ENCODE results near the gene ERCC5.

Gene ERCC5

DNA sequence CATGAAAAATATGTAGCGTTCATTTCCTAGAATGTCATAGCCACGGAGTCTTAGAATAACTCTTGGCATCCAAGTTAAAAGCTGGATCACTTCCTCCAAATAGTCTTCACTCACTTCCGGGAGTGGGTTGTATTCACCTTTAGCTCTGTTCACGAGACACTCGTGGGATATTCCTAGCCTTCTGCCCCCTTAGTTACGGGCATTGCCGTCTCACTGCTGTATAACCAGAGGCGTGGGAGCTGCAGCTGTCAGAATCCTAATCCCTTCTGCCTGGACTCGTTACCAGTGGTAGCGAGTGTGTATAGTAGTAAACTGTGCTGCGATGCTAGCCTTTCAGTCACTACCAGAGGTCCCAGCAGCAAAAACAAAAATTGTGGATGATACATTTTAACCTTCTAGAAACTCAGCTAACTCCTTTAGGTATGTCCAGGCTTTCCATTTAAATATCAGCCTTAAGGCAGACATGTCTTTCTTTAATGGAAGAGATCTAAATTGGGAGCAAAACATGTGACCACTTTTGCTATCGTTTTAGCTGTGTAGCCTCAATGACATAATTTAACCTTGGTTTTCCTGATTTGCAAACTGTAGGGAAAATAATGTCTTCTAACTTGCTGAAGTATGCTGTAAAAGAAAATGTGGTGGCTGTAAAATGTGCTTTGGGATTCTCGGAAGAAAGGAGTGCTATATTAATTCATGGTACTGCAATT lies 34.1 kb downstream of the ERCC5 start:
- no peak for DNase-seq (ENCODE audit: low read depth)
- H3K4me3 ChIP-seq (ENCODE audit: low read depth, low read length) = no peak overlapping the region
- TF ChIP-seq, protein P1, sequence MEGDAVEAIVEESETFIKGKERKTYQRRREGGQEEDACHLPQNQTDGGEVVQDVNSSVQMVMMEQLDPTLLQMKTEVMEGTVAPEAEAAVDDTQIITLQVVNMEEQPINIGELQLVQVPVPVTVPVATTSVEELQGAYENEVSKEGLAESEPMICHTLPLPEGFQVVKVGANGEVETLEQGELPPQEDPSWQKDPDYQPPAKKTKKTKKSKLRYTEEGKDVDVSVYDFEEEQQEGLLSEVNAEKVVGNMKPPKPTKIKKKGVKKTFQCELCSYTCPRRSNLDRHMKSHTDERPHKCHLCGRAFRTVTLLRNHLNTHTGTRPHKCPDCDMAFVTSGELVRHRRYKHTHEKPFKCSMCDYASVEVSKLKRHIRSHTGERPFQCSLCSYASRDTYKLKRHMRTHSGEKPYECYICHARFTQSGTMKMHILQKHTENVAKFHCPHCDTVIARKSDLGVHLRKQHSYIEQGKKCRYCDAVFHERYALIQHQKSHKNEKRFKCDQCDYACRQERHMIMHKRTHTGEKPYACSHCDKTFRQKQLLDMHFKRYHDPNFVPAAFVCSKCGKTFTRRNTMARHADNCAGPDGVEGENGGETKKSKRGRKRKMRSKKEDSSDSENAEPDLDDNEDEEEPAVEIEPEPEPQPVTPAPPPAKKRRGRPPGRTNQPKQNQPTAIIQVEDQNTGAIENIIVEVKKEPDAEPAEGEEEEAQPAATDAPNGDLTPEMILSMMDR (IDR thresholded peaks at IDR 0.05; ENCODE audit: insufficient read depth, low read depth, low read length, missing control alignments) = no peak

DNA sequence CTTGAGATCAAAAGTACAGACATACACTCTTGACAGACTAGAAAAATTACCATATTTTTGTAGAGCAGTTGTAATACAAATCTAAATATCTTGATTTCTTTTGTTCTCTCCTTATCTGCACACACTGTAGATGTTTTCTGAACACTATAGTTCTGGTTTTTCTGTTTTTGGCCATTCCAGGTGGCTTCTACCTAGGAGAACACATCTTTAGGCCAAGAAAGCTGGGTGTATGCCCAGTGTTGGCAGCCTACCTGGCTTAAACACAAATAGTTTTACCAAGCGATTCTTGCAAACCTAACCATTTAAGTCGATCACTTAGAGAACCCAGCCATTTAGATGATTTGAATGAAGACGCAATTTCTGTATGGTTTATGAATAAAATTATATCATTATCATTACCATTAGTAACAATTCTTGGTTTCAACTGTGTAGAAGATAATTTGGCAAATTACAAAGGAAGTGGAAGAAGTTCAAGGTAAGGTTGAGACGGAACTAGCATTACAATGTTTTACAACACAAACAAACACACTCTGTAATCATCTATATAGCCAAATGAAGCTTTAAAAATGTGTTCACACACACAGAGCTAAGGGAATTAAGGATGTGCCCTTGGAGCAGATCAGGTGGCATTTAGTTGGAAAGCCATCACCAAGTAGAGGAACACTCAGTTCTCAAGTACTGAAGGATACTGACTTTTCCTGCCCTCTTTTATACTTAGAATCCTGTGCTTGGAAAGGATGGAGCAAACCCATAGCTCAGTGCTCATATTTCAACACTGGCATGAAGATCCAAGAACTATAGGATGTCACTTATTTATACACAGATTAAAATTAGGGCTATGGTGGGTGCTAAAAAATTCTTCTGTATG lies 36.2 kb downstream of the ERCC5 start:
- DNase-seq (ENCODE audit: low read depth) = no peak
- TF ChIP-seq, protein P1 (IDR thresholded peaks at IDR 0.05; ENCODE audit: insufficient read depth, low read depth, low read length, missing control alignments) = no peak
- H3K4me3 ChIP-seq (ENCODE audit: low read depth, low read length) = no peak overlapping the region

DNA sequence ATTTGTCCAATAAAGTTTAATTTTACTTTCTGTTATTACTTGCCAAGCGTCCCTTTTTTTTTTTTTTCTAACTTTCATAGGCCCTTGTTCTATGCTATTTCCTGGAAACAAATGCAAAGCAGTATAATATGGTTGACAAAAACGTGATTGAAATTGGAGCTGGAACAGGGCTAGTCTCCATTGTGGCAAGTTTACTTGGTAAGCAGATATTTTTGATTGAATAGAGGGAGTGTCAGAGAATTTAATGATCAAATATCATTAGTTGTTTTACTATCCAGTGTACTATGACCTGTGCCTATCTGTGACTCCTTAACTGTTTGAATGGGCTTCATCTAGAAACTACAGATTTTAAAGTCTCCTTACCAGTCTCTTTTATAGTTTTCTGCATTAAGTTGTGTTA lies 46.7 kb downstream of the ERCC5 start:
- TF ChIP-seq, protein P1 (IDR thresholded peaks at IDR 0.05; ENCODE audit: insufficient read depth, low read depth, low read length, missing control alignments) = no peak
- H3K4me3 ChIP-seq (ENCODE audit: low read depth, low read length) = no peak overlapping the region
- DNase-seq (ENCODE audit: low read depth) = no peak

DNA sequence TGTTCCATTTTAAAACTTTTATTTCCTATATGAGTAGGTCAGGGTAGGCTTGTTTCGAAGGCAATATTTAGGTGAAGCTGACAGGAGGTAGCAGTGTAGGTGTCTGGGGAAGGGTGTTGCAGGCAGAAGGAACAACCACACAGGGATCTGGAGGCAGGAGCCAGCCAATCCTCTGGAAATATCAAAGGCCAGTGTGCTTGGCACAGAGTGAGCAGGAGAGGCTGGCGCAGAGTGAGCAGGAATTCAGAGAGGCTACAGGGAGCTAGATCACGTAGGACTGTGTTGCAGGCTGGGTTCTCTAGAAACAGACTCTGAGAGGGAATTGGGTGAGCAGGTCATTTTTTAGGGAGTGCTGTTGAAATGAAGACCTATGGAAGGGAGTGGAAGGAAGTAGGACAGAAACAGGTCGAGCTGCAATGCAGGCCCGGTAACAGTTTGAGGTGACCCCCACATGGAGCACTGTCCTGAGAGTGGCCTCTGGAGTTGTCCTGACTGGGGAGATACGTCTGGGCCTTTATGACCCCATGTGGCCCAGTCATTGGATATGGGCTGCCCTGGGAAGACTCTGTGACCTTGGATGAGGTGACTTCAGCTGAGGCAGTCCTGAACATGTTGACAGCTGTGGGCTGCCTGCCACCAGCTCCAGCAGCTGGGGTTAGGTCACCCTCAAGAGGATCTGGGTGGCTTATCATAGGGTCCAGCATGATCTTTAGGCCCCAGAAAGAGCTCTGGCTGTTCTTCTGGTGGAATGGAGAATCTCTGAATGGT lies 51.7 kb downstream of the ERCC5 start:
- no peak for DNase-seq (ENCODE audit: low read depth)
- TF ChIP-seq, protein P1 (IDR thresholded peaks at IDR 0.05; ENCODE audit: insufficient read depth, low read depth, low read length, missing control alignments) = no peak
- no peak overlapping the region for H3K4me3 ChIP-seq (ENCODE audit: low read depth, low read length)

DNA sequence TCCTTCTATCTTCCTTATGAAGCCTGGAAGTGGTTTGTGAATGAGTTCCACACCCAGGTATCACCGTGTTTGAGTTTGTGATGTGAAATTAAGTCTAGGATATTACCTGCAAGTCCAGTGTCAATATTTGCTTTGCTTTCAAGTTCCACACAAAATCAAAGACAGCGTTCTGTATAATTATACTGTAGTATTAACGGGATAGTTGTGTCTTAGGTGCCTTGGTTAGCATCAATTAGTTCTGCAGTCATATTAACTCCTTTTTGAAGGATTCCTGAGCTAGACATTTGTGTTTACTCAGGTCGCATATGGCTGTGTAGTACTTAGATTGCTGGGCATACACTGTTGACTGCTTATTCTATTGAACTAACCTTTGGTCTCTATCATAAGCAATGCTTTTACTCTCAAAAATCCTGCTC lies 54.4 kb downstream of the ERCC5 start:
- H3K4me3 ChIP-seq (ENCODE audit: low read depth, low read length) = no peak overlapping the region

DNA sequence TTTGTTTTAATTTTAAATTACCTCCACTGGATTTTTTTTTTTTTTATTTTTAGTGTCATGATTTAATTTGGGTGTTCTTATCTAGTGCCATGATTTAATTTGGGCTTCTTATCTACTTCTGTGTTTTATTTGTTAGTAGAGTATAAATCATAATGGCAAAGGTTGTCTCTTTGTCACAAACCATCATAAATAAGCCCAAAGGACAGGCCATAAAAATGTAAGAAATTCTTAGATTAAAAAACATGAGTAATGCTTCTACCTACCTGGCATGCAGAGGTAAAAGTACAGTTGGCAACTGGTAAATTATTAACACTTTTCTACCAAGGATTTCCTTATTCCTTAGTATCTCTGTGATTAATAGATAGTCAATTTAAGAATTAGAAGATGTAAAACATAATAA lies 55.2 kb downstream of the ERCC5 start:
- H3K4me3 ChIP-seq (ENCODE audit: low read depth, low read length) = no peak overlapping the region
- DNase-seq (ENCODE audit: low read depth) = no peak
- TF ChIP-seq, protein P1 (IDR thresholded peaks at IDR 0.05; ENCODE audit: insufficient read depth, low read depth, low read length, missing control alignments) = no peak

More for the DNA sequence above, 54.4 kb downstream of the ERCC5 start:
- DNase-seq (ENCODE audit: low read depth) = no peak
- TF ChIP-seq, protein P1 (IDR thresholded peaks at IDR 0.05; ENCODE audit: insufficient read depth, low read depth, low read length, missing control alignments) = no peak
